Effector memory CD4-positive, alpha-beta T cell (primary cell): Measurements from ENCODE around the gene HSPG2.
"Not testable (repeated sequence)": the region's sequence is repeated elsewhere in the genome, so short reads cannot be mapped to it uniquely, and the experiment has no call there.

Experiments
- DNase-seq, 3 donors: peaks; one replicate each; pipeline ENCODE4 v3.0.0-alpha.2; 2020
- H3K27ac ChIP-seq: 2 replicates; pipeline ENCODE4 v1.7.0; 2013; ENCODE audit warnings: mild to moderate bottlenecking, low read length, moderate library complexity; ENCODE audit not compliant: insufficient read depth, poor library complexity, severe bottlenecking
- H3K27me3 ChIP-seq: replicated peaks from 2 replicates; pipeline ENCODE4 v1.7.0; 2013; ENCODE audit warnings: mild to moderate bottlenecking, low read length; ENCODE audit not compliant: insufficient read depth, control insufficient read depth, poor library complexity, severe bottlenecking
- H3K36me3 ChIP-seq: 2 replicates; pipeline ENCODE4 v1.7.0; 2013; ENCODE audit warnings: mild to moderate bottlenecking, low read length, moderate library complexity; ENCODE audit not compliant: control insufficient read depth, insufficient read depth
- H3K4me1 ChIP-seq: 2 replicates; pipeline ENCODE4 v1.7.0; 2013; ENCODE audit warnings: low read length, mild to moderate bottlenecking; ENCODE audit not compliant: control insufficient read depth, insufficient read depth, poor library complexity, severe bottlenecking
- H3K4me3 ChIP-seq: 2 replicates; pipeline ENCODE4 v1.7.0; 2013; ENCODE audit warnings: low read length, low read depth, mild to moderate bottlenecking; ENCODE audit not compliant: insufficient read depth, poor library complexity, severe bottlenecking
- H3K9me3 ChIP-seq: 2 replicates; pipeline ENCODE4 v1.7.0; 2013; ENCODE audit warnings: mild to moderate bottlenecking, low read length, moderate library complexity; ENCODE audit not compliant: control insufficient read depth

The HSPG2 gene

DNA sequence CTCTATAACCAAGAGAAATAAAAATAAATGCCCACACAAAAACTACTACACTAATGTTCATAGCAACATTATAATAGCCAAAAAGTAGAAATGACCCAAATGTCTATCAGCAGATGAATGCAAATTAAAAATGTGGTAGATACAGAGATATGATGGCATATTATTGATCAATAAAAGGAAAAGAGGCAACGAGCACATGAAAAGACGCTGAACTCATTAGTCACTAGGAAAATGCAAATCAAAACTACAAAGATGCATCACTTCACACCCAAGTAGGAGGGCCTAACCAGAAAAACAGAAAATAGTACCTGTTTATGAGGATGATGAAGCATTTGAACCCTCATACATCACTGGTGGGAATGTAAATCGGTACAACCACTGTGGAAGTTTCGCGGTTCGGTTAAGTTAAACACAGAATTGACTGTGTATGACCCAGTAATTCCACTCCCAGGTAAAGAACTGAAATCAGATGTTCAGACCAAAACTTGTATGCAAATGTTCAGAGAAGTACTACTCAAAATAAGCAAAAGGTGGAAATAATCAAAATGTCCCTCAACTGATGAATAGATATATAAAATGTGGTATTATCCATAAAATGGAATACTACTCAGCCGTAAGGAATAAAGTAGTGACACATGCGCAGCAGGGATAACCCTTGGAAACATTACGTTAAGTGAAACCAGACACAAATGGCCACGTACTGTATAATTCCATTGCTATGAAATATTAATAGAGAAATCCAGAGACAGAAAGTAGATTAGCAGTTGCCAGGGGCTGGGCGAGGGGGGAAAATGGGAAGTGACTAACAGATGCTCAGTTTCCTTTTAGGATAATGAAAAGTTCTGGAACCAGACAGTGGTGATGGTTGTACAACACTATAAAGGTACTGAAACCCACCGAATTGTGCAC lies 157.2 kb downstream of the HSPG2 start:
- Histone ChIP-seq H3K27ac (peak overlapping the region; percentile 14), H3K4me1 (peaks cover 16% of the 10 kb centered on the region), H3K4me3 (peak overlapping the region; percentile 7), H3K27me3 (no peaks in the 10 kb centered on the region), H3K9me3 (no peaks in the 10 kb centered on the region), H3K36me3 (no peaks in the 10 kb centered on the region)
- no peak for DNase-seq

DNA sequence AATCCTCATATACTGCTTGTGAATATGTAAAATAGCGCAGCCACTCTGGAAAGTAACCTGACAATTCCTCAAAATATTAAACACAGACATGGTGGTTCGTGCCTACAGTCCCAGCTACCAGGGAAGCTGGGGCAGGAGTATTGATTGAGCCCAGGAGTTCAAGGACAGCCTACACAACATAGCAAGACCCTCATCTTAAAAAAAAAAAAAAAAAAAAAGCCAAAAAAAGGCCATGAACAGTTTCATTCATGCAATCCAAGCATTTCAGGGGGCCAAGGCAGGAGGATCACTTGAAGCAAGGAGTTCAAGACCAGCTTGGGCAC lies 158.7 kb downstream of the HSPG2 start:
- Histone ChIP-seq H3K36me3 (no peaks in the 10 kb centered on the region), H3K27ac (no peak overlapping the region), H3K4me1 (peaks cover 19% of the 10 kb centered on the region), H3K4me3 (no peak overlapping the region), H3K27me3 (no peaks in the 10 kb centered on the region), H3K9me3 (no peaks in the 10 kb centered on the region)
- no peak for DNase-seq

DNA sequence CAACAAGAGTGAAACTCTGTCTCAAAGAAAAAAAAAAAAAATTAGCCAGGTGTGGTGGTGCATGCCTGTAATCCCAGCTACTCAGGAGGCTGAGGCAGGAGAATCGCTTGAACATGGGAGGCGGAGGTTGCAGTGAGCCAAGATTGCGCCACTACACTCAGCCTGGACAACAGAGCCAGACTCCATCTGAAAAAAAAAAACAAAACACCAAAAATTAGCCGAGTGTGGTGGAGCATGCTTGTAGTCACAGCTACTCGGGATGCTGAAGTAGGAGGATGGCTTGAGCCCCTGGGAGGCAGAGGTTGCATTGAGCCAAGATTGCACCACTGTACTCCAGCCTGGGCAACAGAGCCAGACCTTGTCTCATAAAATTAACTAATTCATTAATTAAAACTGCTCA lies 160.2 kb downstream of the HSPG2 start:
- not testable (repeated sequence) for DNase-seq, H3K36me3 ChIP-seq, H3K4me3 ChIP-seq, H3K9me3 ChIP-seq, H3K27me3 ChIP-seq, H3K27ac ChIP-seq
- peaks cover 20% of the 10 kb centered on the region for H3K4me1 ChIP-seq

DNA sequence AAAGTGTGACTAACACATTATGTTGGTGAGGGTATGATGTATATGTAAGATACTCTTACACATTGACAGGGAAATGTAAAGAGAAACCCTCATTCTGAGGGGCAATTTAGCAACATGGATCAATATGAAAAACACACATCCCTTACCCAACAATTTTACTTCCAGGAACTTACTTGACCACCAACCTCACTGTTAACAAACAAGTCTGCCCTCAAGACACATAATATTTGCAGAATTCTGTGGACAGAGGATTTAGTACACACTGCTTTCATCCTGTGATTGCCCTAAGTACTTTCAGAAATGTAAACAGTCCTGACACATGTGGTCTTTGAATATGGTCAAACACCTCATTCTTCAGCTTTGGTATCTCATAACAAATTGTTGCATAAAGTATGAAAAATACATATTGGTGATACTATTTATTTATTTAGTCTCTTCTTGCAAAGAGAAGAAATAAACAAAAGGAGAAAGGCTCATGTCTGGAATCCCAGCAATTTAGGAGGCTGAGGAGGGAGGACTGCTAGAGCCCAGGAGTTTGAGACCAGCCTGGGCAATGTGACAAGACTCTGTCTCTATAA lies 161.0 kb downstream of the HSPG2 start:
- H3K36me3 ChIP-seq: no peaks in the 10 kb centered on the region
- H3K27me3 ChIP-seq: no peaks in the 10 kb centered on the region
- H3K4me1 ChIP-seq: peaks cover 12% of the 10 kb centered on the region
- H3K27ac ChIP-seq: no peak overlapping the region
- no peak overlapping the region for H3K4me3 ChIP-seq
- no peak for DNase-seq
- H3K9me3 ChIP-seq: no peaks in the 10 kb centered on the region

DNA sequence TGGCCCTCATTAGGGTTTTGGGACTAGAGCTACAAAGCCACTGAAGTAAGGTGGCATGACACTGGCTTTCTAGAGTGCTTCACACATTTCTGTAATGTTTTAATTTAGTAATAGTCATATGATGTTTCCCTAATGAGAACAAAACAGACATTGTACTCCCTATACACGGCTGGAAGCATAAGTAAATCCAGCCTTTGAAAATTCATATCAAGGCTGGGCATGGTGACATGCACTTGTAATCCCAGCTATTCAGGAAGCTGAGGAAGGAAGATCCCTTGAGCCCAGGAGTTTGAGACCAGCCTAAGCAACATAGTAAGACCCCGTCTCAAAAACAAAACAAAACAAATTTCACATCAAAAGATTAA lies 161.6 kb downstream of the HSPG2 start:
- H3K27me3 ChIP-seq: no peaks in the 10 kb centered on the region
- no peak overlapping the region for H3K27ac ChIP-seq
- no peaks in the 10 kb centered on the region for H3K9me3 ChIP-seq
- no peaks in the 10 kb centered on the region for H3K36me3 ChIP-seq
- peaks cover 11% of the 10 kb centered on the region for H3K4me1 ChIP-seq
- no peak overlapping the region for H3K4me3 ChIP-seq
- DNase-seq: no peak

DNA sequence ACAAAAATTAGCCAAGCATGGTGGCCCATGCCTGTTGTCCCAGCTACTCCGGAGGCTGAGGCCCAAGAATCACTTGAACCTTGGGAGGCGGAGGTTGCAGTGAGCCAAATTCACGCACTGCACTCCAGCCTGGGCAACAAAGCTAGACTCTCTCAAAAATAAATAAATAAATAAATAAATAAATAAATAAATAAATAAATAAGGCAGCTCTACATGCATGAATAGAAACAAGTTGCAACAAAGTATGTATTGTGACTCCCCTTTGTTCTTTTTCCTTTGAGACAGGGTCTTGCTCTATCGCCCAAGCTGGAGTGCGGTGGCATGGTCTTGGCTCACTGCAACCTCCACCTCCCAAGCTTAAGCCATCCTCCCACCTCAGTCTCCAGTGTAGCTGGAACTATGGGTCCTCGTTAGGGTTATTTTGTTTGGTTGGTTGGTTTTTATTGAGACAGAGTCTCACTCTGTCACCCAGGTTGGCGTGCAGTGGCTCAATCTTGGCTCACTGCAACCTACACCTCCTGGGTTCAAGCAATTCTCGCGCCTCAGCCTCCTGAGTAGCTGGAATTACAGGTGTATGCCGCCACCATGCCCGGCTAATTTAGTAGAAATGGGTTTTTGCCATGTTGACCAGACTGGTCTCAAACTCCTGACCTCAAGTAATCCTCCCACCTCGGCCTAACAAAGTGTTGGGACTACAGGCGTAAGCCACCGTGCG lies 162.1 kb downstream of the HSPG2 start:
- Histone ChIP-seq H3K36me3 (no peaks in the 10 kb centered on the region), H3K4me3 (no peak overlapping the region), H3K9me3 (no peaks in the 10 kb centered on the region), H3K27ac (no peak overlapping the region), H3K4me1 (peaks cover 7% of the 10 kb centered on the region), H3K27me3 (no peaks in the 10 kb centered on the region)
- no peak for DNase-seq

DNA sequence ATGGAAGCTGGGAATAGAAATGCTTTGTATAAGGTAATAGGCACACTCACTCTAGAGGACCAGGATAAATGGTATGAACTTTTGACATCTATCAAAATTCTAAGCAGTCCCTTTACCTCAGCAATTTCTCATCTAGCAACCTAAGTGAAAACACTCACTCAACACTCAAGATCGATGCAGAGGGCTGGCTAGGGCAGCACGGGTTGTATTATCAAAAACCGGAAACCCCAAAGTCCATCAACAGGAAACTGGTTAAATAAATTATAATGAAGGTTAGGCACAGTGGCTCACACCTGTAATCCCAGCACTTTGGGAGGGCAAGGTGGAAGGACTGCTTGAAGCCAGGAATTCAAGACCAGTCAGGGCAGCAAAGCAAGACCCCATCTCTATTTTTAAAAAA lies 163.5 kb downstream of the HSPG2 start:
- no peak for DNase-seq
- Histone ChIP-seq H3K9me3 (no peaks in the 10 kb centered on the region), H3K4me3 (no peak overlapping the region), H3K4me1 (peaks cover 7% of the 10 kb centered on the region), H3K27ac (no peak overlapping the region), H3K27me3 (no peaks in the 10 kb centered on the region), H3K36me3 (peaks cover 3% of the 10 kb centered on the region)
